HepG2 (cell line): ENCODE results near the gene TGM2. TPM values are rescaled to one million over a fixed set of nuclear protein-coding genes. Genes with fewer than 3 reads are reported as not detected.

ENCODE experiments used
- GRHL1 ChIP-seq: sonication (generic); formaldehyde crosslinking; conservative IDR thresholded peaks from 2 replicates; pipeline ENCODE4 v1.8.0; 2022; ENCODE audit warnings: missing genetic modification reagents
- HNRNPH1 ChIP-seq: fragments of 200-400 bp; formaldehyde crosslinking; optimal IDR thresholded peaks from 2 replicates; pipeline ENCODE3; 2017; ENCODE audit warnings: mild to moderate bottlenecking, low read depth, low read length
- PAWR ChIP-seq: sonication (generic); formaldehyde crosslinking; IDR thresholded peaks from 2 replicates; pipeline ENCODE4 v1.4.0; 2020; ENCODE audit warnings: missing genetic modification reagents, mild to moderate bottlenecking, borderline replicate concordance
- PHF21A ChIP-seq: sonication (generic); formaldehyde crosslinking; IDR thresholded peaks from 2 replicates; pipeline ENCODE4 v1.5.0; 2020; ENCODE audit warnings: mild to moderate bottlenecking, missing genetic modification reagents
- SP4 ChIP-seq: sonication (generic); formaldehyde crosslinking; IDR thresholded peaks from 2 replicates; pipeline ENCODE4 v1.8.1; 2023; ENCODE audit warnings: mild to moderate bottlenecking, missing genetic modification reagents
- TBL1XR1 ChIP-seq: fragments of 150-350 bp; IDR thresholded peaks from 2 replicates; pipeline ENCODE4 v1.6.1; 2014; ENCODE audit warnings: borderline replicate concordance, low read length; ENCODE audit not compliant: partially characterized antibody
- TEAD3 ChIP-seq: optimal IDR thresholded peaks from 2 replicates; pipeline ENCODE3; 2016; ENCODE audit warnings: borderline replicate concordance
- ZNF3 ChIP-seq: IDR thresholded peaks from 2 replicates; pipeline ENCODE4 v1.7.0; 2017; ENCODE audit warnings: inconsistent platforms
- ZNF430 ChIP-seq: sonication (generic); formaldehyde crosslinking; IDR thresholded peaks from 2 replicates; pipeline ENCODE4 v1.9.0; 2021; ENCODE audit warnings: mild to moderate bottlenecking, missing genetic modification reagents
- ZNF574 ChIP-seq: sonication (generic); formaldehyde crosslinking; IDR thresholded peaks from 2 replicates; pipeline ENCODE4 v1.4.0; 2020; ENCODE audit warnings: missing genetic modification reagents
- ZNF839 ChIP-seq: sonication (generic); formaldehyde crosslinking; IDR thresholded peaks from 2 replicates; pipeline ENCODE4 v1.4.0; 2020; ENCODE audit warnings: missing genetic modification reagents, mild to moderate bottlenecking, borderline replicate concordance
- polyA plus RNA-seq, 8 experiments: library from polyadenylated mRNA; depleted of rRNA in 3 of 8; stranded (reverse) in 7 of 8; unstranded in 1 of 8; fragments of >200 nt; fragmentation: Illumina TruSeq in 4 of 8; extraction: Trizol in 4 of 8; gene quantifications; 2 replicates each; pipeline versions ENCODE4 v1.2.1 to v1.2.3, GENCODE V29; 2011 to 2016; ENCODE audit warnings: low read depth in 4 of 8, missing spikeins in 1 of 8, mixed read lengths in 1 of 8; ENCODE audit not compliant: insufficient read depth in 1 of 8
- total RNA-seq, 5 experiments: library from RNA; depleted of rRNA; stranded (reverse); fragments of >200 nt; fragmentation: Illumina TruSeq; extraction: Trizol; gene quantifications; 2 replicates each; pipeline ENCODE4 v1.2.3, GENCODE V29; 2016; ENCODE audit warnings: low read depth in 1 of 5
- TF ChIP-seq, protein P1 (sequence below): sonication (generic); formaldehyde crosslinking; conservative IDR thresholded peaks from 2 replicates; pipeline ENCODE4 v1.8.0; 2022; ENCODE audit warnings: mild to moderate bottlenecking, moderate library complexity, missing genetic modification reagents
- TF ChIP-seq, protein P2 (sequence below): sonication (generic); formaldehyde crosslinking; conservative IDR thresholded peaks from 2 replicates; pipeline ENCODE4 v1.4.0; 2020; ENCODE audit warnings: missing genetic modification reagents
- TF ChIP-seq, protein P3 (sequence below): fragments of 450-650 bp; IDR thresholded peaks from 2 replicates; pipeline ENCODE4 v1.6.1; 2016
- TF ChIP-seq, protein P4 (sequence below): IDR thresholded peaks from 2 replicates; pipeline ENCODE4 v1.6.1; 2016
- TF ChIP-seq, protein P5 (sequence below): sonication (generic); formaldehyde crosslinking; IDR thresholded peaks from 2 replicates; pipeline ENCODE4 v1.5.0; 2020; ENCODE audit warnings: missing genetic modification reagents

The TGM2 gene
- total and polyA plus RNA-seq, 2 of the 13 experiments (the other 11 are each of a cell fraction or from before 2014, with no cell fraction given) = 4.2 to 46.4 TPM

DNA sequence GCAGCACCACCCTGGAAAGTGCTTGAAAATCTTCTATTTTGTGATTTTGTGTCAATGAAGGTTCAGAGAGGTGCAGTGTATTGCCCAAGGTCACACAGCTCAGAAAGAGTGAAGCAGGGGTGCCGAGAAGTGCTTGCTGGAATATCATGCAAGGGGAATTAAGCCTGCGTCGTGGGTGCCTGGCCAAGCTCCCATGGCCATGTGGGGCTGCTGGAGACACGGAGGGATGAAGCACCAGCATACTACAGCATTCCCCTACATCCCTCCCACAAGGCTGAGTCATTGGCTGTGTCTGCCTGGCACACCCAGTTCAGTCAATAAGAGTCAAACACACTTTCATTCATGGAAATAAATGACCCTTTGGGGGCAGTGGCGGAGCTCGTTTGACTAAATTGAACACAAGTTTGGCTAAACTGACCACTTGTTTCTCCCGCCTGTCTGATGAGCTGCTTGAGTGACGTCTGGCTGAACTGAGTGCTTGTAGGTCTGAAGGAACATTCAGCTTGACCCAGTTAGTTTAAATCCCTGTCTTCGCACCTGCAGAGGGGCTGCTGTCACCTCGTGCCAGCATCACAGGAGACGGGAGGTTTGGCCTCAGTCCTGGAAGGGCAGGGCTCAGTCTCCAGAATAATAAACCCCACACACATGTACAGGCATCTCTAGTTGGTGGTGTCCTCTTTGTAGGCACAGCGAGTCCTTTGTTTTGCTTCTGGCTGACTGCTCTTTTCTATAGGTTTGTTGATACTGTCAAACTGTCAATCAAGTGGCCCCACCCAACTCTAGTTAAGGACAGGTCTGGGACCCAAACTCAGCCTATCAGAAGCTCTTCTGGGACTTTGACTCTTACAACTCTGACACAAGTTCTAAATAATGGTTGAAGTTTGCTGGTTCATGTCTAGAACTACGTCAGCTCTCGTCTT is 8.4 kb upstream of the TGM2 start (continued):
- TF ChIP-seq, protein P1, sequence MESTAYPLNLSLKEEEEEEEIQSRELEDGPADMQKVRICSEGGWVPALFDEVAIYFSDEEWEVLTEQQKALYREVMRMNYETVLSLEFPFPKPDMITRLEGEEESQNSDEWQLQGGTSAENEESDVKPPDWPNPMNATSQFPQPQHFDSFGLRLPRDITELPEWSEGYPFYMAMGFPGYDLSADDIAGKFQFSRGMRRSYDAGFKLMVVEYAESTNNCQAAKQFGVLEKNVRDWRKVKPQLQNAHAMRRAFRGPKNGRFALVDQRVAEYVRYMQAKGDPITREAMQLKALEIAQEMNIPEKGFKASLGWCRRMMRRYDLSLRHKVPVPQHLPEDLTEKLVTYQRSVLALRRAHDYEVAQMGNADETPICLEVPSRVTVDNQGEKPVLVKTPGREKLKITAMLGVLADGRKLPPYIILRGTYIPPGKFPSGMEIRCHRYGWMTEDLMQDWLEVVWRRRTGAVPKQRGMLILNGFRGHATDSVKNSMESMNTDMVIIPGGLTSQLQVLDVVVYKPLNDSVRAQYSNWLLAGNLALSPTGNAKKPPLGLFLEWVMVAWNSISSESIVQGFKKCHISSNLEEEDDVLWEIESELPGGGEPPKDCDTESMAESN = no peak
- TF ChIP-seq SP4 (CRISPR knock-in tag) = no peak
- no peak for TF ChIP-seq ZNF3
- TF ChIP-seq, protein P2, sequence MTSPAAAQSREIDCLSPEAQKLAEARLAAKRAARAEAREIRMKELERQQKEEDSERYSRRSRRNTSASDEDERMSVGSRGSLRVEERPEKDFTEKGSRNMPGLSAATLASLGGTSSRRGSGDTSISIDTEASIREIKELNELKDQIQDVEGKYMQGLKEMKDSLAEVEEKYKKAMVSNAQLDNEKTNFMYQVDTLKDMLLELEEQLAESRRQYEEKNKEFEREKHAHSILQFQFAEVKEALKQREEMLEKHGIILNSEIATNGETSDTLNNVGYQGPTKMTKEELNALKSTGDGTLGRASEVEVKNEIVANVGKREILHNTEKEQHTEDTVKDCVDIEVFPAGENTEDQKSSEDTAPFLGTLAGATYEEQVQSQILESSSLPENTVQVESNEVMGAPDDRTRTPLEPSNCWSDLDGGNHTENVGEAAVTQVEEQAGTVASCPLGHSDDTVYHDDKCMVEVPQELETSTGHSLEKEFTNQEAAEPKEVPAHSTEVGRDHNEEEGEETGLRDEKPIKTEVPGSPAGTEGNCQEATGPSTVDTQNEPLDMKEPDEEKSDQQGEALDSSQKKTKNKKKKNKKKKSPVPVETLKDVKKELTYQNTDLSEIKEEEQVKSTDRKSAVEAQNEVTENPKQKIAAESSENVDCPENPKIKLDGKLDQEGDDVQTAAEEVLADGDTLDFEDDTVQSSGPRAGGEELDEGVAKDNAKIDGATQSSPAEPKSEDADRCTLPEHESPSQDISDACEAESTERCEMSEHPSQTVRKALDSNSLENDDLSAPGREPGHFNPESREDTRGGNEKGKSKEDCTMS (CRISPR knock-in tag) = no peak
- TF ChIP-seq, protein P3, sequence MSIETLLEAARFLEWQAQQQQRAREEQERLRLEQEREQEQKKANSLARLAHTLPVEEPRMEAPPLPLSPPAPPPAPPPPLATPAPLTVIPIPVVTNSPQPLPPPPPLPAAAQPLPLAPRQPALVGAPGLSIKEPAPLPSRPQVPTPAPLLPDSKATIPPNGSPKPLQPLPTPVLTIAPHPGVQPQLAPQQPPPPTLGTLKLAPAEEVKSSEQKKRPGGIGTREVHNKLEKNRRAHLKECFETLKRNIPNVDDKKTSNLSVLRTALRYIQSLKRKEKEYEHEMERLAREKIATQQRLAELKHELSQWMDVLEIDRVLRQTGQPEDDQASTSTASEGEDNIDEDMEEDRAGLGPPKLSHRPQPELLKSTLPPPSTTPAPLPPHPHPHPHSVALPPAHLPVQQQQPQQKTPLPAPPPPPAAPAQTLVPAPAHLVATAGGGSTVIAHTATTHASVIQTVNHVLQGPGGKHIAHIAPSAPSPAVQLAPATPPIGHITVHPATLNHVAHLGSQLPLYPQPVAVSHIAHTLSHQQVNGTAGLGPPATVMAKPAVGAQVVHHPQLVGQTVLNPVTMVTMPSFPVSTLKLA = no peak
- TF ChIP-seq ZNF574 (CRISPR knock-in tag) = no peak
- TF ChIP-seq ZNF839 = no peak
- no peak for TF ChIP-seq HNRNPH1
- TF ChIP-seq, protein P4, sequence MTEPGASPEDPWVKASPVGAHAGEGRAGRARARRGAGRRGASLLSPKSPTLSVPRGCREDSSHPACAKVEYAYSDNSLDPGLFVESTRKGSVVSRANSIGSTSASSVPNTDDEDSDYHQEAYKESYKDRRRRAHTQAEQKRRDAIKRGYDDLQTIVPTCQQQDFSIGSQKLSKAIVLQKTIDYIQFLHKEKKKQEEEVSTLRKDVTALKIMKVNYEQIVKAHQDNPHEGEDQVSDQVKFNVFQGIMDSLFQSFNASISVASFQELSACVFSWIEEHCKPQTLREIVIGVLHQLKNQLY = no peak
- TF ChIP-seq, protein P5, sequence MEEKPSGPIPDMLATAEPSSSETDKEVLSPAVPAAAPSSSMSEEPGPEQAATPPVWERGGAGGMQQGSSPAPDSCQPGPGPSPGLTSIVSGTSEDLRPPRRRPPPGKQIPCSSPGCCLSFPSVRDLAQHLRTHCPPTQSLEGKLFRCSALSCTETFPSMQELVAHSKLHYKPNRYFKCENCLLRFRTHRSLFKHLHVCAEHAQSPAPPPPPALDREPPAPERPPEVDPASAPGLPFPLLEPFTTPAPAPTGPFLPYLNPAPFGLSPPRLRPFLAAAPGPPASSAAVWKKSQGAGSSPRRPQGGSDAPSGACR (CRISPR knock-in tag) = no peak
- TF ChIP-seq ZNF430 (CRISPR knock-in tag) = no peak
- TF ChIP-seq TBL1XR1 = no peak
- TF ChIP-seq GRHL1 (CRISPR knock-in tag) = no peak
- no peak for TF ChIP-seq PAWR (CRISPR knock-in tag)
- TF ChIP-seq PHF21A (CRISPR knock-in tag) = no peak
- TF ChIP-seq TEAD3 (CRISPR knock-in tag) = peak; percentile 63
